Neuronal stem cell (in vitro differentiated cells): ENCODE results near the gene RABL6.
"Not testable (repeated sequence)": the region's sequence is repeated elsewhere in the genome, so short reads cannot be mapped to it uniquely, and the experiment has no call there.

ENCODE experiments used
- DNase-seq: peaks from one replicate; pipeline ENCODE4 v3.0.0-alpha.2; 2013; ENCODE audit warnings: low spot score
- H2AFZ ChIP-seq: one replicate; pipeline ENCODE4 v1.6.1; 2013; ENCODE audit warnings: mild to moderate bottlenecking, low read length, inconsistent platforms
- H2AK5ac ChIP-seq: 2 replicates; pipeline ENCODE4 v1.6.1; 2013; ENCODE audit warnings: low read depth, mild to moderate bottlenecking, inconsistent platforms, low read length, moderate library complexity, mixed read lengths
- H2BK120ac ChIP-seq: 2 replicates; pipeline ENCODE4 v1.6.1; 2013; ENCODE audit warnings: low read depth, mild to moderate bottlenecking, inconsistent platforms, low read length, moderate library complexity, mixed read lengths
- H2BK12ac ChIP-seq: one replicate; pipeline ENCODE4 v1.6.1; 2013; ENCODE audit warnings: low read length, inconsistent platforms
- H2BK15ac ChIP-seq: 2 replicates; pipeline ENCODE4 v1.6.1; 2013; ENCODE audit warnings: mild to moderate bottlenecking, low read length, inconsistent platforms, mixed read lengths
- H2BK5ac ChIP-seq: one replicate; pipeline ENCODE4 v1.6.1; 2013; ENCODE audit warnings: inconsistent platforms, mild to moderate bottlenecking, low read length, moderate library complexity
- H3K14ac ChIP-seq: one replicate; pipeline ENCODE4 v1.6.1; 2013; ENCODE audit warnings: low read length, inconsistent platforms
- H3K18ac ChIP-seq: 2 replicates; pipeline ENCODE4 v1.6.1; 2013; ENCODE audit warnings: low read length, inconsistent platforms
- H3K23ac ChIP-seq: 2 replicates; pipeline ENCODE4 v1.6.1; 2013; ENCODE audit warnings: low read depth, mild to moderate bottlenecking, mixed read lengths, low read length, inconsistent platforms; ENCODE audit not compliant: poor library complexity
- H3K27ac ChIP-seq: replicated peaks from 3 replicates; pipeline ENCODE4 v1.5.1; 2013; ENCODE audit warnings: low read length, inconsistent platforms
- H3K27me3 ChIP-seq, 3 experiments: 2 replicates each; pipeline ENCODE4 v1.6.1; 2013; ENCODE audit warnings: low read length in 3 of 3, mild to moderate bottlenecking in 2 of 3, inconsistent platforms in 1 of 3, low read depth in 1 of 3, mixed read lengths in 1 of 3, moderate library complexity in 1 of 3; ENCODE audit not compliant: control insufficient read depth in 3 of 3, insufficient read depth in 3 of 3
- H3K36me3 ChIP-seq, 2 donors: replicated peaks in 1 of 2; 2 replicates each; pipeline ENCODE4 v1.6.1; 2013; ENCODE audit warnings: low read length in 2 of 2; ENCODE audit not compliant: control insufficient read depth in 2 of 2, insufficient read depth in 2 of 2
- H3K4ac ChIP-seq: 2 replicates; pipeline ENCODE4 v1.6.1; 2013; ENCODE audit warnings: inconsistent platforms, mild to moderate bottlenecking, low read length, moderate library complexity
- H3K4me1 ChIP-seq, 2 donors: 1 replicate in 1 of 2; 2 replicates in 1 of 2; pipeline ENCODE4 v1.6.1; 2013; ENCODE audit warnings: low read length in 2 of 2, low read depth in 1 of 2; ENCODE audit not compliant: control insufficient read depth in 2 of 2, insufficient read depth in 1 of 2
- H3K4me2 ChIP-seq: one replicate; pipeline ENCODE4 v1.6.1; 2013; ENCODE audit warnings: mild to moderate bottlenecking, low read length, inconsistent platforms; ENCODE audit not compliant: insufficient read depth, poor library complexity, severe bottlenecking
- H3K4me3 ChIP-seq, 2 donors: 2 replicates each; pipeline ENCODE4 v1.5.1; 2013; ENCODE audit warnings: low read length in 2 of 2, mild to moderate bottlenecking in 2 of 2, inconsistent platforms in 1 of 2, moderate library complexity in 1 of 2
- H3K79me1 ChIP-seq: one replicate; pipeline ENCODE4 v1.6.1; 2013; ENCODE audit warnings: low read depth, mild to moderate bottlenecking, inconsistent platforms, low read length, moderate library complexity
- H3K9ac ChIP-seq: one replicate; pipeline ENCODE4 v1.6.1; 2013; ENCODE audit warnings: mild to moderate bottlenecking, low read depth, low read length, inconsistent platforms; ENCODE audit not compliant: poor library complexity
- H3K9me3 ChIP-seq, 2 donors: replicated peaks in 1 of 2; 2 replicates each; pipeline versions ENCODE3 to v1.6.1; 2013; ENCODE audit warnings: low read length in 2 of 2, mild to moderate bottlenecking in 2 of 2, inconsistent platforms in 1 of 2, low read depth in 1 of 2, mixed read lengths in 1 of 2, moderate library complexity in 1 of 2; ENCODE audit not compliant: control insufficient read depth in 2 of 2, insufficient read depth in 1 of 2
- H4K8ac ChIP-seq: one replicate; pipeline ENCODE4 v1.6.1; 2013; ENCODE audit warnings: low read depth, mild to moderate bottlenecking, inconsistent platforms, low read length, moderate library complexity
- H4K91ac ChIP-seq: one replicate; pipeline ENCODE4 v1.6.1; 2013; ENCODE audit warnings: low read length, low read depth, mild to moderate bottlenecking, inconsistent platforms; ENCODE audit not compliant: poor library complexity
- WGBS, 2 donors: extraction: QIAGEN DNeasy Blood & Tissue Kit; methylation state at CpG; one replicate each; pipeline ENCODE4 v1.1.7; 2013; ENCODE audit warnings: missing lambda C conversion rate in 2 of 2, mixed read lengths in 1 of 2; ENCODE audit not compliant: insufficient read length in 2 of 2, insufficient replicate concordance in 1 of 2; ENCODE audit errors: extremely low coverage in 2 of 2; 5-methylcytosine and 5-hydroxymethylcytosine counted together

The RABL6 gene

DNA sequence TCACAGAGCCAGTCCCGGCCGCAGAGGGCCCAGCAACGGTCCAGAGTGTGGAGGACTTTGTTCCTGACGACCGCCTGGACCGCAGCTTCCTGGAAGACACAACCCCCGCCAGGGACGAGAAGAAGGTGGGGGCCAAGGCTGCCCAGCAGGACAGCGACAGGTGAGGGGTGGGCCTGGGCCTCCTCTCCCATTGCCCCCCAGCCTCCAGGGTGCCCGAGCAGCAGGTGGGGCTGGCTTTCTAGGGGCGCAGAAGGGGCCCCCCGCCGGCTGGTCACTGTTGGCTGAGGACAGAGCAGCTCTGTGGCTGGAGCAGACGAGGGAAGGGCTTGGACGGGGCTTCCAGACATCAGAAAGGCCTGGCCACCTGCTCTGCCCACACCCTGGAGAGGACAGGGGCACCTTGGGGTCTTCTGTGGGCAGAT lies 30.1 kb downstream of the RABL6 start:
- H2BK120ac ChIP-seq, DNase-seq: not testable (repeated sequence)
- peak overlapping the region; percentile 48 for H3K18ac ChIP-seq

DNA sequence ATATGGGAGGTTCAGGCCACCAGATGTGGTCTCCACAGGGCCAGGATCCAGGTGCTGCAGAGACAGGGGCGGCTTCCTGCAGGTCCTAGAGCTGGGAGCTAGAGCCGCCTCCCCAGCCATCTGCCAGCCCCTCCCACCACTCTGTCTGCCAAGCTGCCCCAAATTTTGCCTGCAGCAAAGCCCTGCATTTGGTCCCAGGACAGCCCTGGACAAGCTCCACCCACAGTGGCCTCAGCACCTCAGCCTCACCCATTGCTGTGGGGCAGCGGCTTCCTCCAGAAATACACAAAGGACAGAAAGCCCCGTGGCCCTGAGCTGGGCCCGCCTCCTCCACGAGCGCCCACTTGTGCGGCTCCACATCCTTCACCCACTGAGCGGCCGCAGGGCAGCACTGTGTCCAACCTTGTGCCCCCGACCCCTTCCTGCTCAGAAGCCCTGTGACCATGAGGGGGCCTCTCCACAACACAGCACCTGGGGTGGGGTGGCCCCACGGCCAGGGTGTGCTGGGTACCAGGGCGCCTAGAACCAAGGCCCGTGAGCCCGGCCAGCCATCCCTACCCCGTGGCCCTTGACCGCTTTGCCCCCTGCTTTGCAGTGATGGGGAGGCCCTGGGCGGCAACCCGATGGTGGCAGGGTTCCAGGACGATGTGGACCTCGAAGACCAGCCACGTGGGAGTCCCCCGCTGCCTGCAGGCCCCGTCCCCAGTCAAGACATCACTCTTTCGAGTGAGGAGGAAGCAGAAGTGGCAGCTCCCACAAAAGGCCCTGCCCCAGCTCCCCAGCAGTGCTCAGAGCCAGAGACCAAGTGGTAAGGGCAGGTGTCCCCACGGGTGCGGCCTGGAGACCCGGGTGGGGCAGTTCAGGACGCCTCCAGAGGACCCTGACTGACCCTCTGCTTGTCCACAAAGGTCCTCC lies 30.8 kb downstream of the RABL6 start:
- no CpG with 5 or more reads among the region's 29 CpGs for WGBS, 2 donors
- Histone ChIP-seq H3K4me3 (no peak overlapping the region), H3K23ac (peak overlapping the region; percentile 65), H3K36me3 (peaks cover 15 to 64% of the 10 kb centered on the region in 2 donors), H2BK120ac (no peak overlapping the region), H3K9ac (no peak overlapping the region), H3K4me1 (peaks cover 26 to 28% of the 10 kb centered on the region in 2 donors), H2AFZ (no peak overlapping the region), H3K4ac (no peak overlapping the region), H3K9me3 (no peaks in the 10 kb centered on the region), H2BK5ac (no peak overlapping the region), H3K4me2 (no peak overlapping the region), H2BK12ac (no peak overlapping the region), H4K91ac (no peak overlapping the region), H3K27me3 (no peaks in the 10 kb centered on the region), H3K27ac (no peak overlapping the region), H3K79me1 (peaks cover 12% of the 10 kb centered on the region), H3K14ac (peak overlapping the region; percentile 82), H2AK5ac (peak overlapping the region; percentile 75), H4K8ac (peak overlapping the region; percentile 82), H2BK15ac (no peak overlapping the region), H3K18ac (peak overlapping the region; percentile 13)
- no peak for DNase-seq

More for the DNA sequence above, 30.1 kb downstream of the RABL6 start:
- not testable (repeated sequence) for H2BK5ac ChIP-seq, H2BK12ac ChIP-seq, H3K4me2 ChIP-seq, H3K27ac ChIP-seq, H3K9me3 ChIP-seq, H3K27me3 ChIP-seq, H3K14ac ChIP-seq, H3K9ac ChIP-seq, H4K91ac ChIP-seq, H4K8ac ChIP-seq, H2AK5ac ChIP-seq, H3K4me3 ChIP-seq, H2BK15ac ChIP-seq, H2AFZ ChIP-seq, H3K4ac ChIP-seq
- H3K23ac ChIP-seq: peak overlapping the region; percentile 80
- H3K79me1 ChIP-seq: peaks cover 12% of the 10 kb centered on the region
- peaks cover 15 to 64% of the 10 kb centered on the region in 2 donors for H3K36me3 ChIP-seq
- WGBS, 2 donors: no CpG with 5 or more reads among the region's 15 CpGs
- peaks cover 26% of the 10 kb centered on the region in 2 donors for H3K4me1 ChIP-seq

DNA sequence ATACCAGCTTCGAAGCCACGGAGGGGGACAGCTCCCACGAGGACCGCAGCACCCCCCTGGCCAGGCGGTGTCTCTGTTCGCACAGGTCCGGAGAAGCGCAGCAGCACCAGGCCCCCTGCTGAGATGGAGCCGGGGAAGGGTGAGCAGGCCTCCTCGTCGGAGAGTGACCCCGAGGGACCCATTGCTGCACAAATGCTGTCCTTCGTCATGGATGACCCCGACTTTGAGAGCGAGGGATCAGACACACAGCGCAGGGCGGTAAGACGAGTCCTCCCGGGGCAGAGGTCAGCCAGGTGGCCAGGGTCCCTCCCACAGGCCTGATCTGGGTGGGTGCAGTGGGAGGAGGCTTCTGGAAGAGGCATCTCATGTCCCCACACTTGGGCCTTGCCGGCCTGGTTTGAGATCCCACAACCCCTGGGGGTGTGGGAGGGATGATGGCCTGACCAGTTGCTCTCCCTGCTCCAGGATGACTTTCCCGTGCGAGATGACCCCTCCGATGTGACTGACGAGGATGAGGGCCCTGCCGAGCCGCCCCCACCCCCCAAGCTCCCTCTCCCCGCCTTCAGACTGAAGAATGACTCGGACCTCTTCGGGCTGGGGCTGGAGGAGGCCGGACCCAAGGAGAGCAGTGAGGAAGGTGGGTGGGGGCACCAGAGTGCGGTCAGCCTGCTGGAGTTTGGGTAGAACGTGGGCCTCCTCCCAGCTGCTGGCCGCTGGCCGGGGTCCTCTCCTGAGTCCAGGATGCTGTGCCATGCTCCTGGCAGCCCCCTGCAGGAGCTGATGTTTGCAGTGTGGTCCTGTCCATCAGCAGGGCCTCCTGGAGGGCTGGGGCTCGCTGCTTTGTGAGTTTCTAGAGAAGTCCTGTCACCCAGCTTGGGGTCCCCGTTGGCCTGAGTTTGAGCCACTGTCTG lies 31.7 kb downstream of the RABL6 start:
- Histone ChIP-seq H2BK5ac (peak overlapping the region; percentile 39), H3K27ac (peak overlapping the region; percentile 61), H3K14ac (peak overlapping the region; percentile 82), H2BK120ac (no peak overlapping the region), H2BK15ac (no peak overlapping the region), H3K36me3 (peaks cover 15 to 60% of the 10 kb centered on the region in 2 donors), H3K79me1 (peaks cover 12% of the 10 kb centered on the region), H3K23ac (peak overlapping the region; percentile 80), H4K8ac (peak overlapping the region; percentile 82), H3K18ac (no peak overlapping the region), H2AK5ac (peak overlapping the region; percentile 75), H3K27me3 (no peaks in the 10 kb centered on the region), H3K4ac (no peak overlapping the region), H2BK12ac (no peak overlapping the region), H4K91ac (no peak overlapping the region), H3K9ac (peak overlapping the region; percentile 60), H3K4me2 (no peak overlapping the region), H3K4me3 (no peak overlapping the region), H3K9me3 (no peaks in the 10 kb centered on the region), H3K4me1 (peaks cover 26 to 28% of the 10 kb centered on the region in 2 donors), H2AFZ (no peak overlapping the region)
- DNase-seq: no peak
- WGBS, 2 donors: no CpG with 5 or more reads among the region's 36 CpGs
